ENCODE results near the gene GXYLT1.

DNA sequence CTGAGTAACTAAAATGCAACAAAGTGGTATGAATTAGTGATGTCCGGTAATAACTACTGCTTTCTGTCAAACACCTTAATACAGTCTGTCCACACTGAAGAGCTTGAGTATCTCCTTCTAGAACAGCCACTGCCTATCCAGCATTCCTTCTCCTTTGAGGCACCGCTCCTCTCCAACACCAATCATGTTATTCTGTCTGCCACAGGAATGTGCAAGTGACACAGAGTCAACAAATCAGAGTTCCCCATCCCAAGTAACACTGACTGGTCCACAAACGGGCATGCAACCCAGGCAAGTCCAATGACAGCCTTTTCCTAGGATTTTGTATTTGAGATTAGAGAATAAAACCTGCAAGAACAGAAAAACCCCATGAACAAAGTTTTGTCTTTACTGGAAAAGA lies 3.8 kb downstream of the GXYLT1 start:
- TF ChIP-seq POLR2A (IDR thresholded peaks at IDR 0.05) (no peak), EP300 (IDR thresholded peaks at IDR 0.05) (no peak)
- TF ChIP-seq, protein P1, sequence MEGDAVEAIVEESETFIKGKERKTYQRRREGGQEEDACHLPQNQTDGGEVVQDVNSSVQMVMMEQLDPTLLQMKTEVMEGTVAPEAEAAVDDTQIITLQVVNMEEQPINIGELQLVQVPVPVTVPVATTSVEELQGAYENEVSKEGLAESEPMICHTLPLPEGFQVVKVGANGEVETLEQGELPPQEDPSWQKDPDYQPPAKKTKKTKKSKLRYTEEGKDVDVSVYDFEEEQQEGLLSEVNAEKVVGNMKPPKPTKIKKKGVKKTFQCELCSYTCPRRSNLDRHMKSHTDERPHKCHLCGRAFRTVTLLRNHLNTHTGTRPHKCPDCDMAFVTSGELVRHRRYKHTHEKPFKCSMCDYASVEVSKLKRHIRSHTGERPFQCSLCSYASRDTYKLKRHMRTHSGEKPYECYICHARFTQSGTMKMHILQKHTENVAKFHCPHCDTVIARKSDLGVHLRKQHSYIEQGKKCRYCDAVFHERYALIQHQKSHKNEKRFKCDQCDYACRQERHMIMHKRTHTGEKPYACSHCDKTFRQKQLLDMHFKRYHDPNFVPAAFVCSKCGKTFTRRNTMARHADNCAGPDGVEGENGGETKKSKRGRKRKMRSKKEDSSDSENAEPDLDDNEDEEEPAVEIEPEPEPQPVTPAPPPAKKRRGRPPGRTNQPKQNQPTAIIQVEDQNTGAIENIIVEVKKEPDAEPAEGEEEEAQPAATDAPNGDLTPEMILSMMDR (IDR thresholded peaks at IDR 0.05): no peak

Data from tibial nerve (tissue), 4 donors.